Epidermal melanocyte (primary cell): ENCODE measurements around the gene CRBN.

Source experiments
- DNase-seq: peaks from one replicate; pipeline ENCODE4 v3.0.0; 2011; ENCODE audit warnings: low spot score; ENCODE audit not compliant: insufficient read length

Gene CRBN

GRCh38 chr3:3110749-3111361, 68.6 kb downstream of the CRBN start:
- no peak for DNase-seq

- no peak for DNase-seq
These were observed 69.2 kb downstream of the CRBN start, which contains the start of gene IL5RA for GRCh38 chr3:3110299-3110630. Gene IL5RA, minus strand, starts transcription at chr3:3110374. Its CDS starts 5,390 bp downstream, at chr3:3104984.

GRCh38 chr3:3109407-3110298, 69.8 kb downstream of the CRBN start:
- no peak for DNase-seq

- no peak for DNase-seq
These were observed 71.6 kb downstream of the CRBN start for GRCh38 chr3:3107858-3108257.

GRCh38 chr3:3107181-3107580, 72.3 kb downstream of the CRBN start:
- no peak for DNase-seq

- no peak for DNase-seq
These were observed 73.7 kb downstream of the CRBN start for GRCh38 chr3:3105815-3106214.

GRCh38 chr3:3105246-3105645, 74.2 kb downstream of the CRBN start:
- DNase-seq = no peak

GRCh38 chr3:3102751-3103150, 76.7 kb downstream of the CRBN start:
- DNase-seq = no peak

- DNase-seq = no peak
These were observed 77.6 kb downstream of the CRBN start for GRCh38 chr3:3101660-3102458.
